H1 (cell line): ENCODE data around the gene CTDP1. TPM values are rescaled to one million over a fixed set of nuclear protein-coding genes. Genes with fewer than 3 reads are reported as not detected.

Experiments used
- CTCF ChIA-PET: fragments of 300-600 bp; sonication (Branson Sonifier 250); formaldehyde crosslinking; loops from one replicate; lab custom pipeline; 2021; ENCODE audit not compliant: partially characterized antibody; lab: Charles Lee
- POLR2A ChIA-PET: fragments of 300-600 bp; sonication (Branson Sonifier 250); formaldehyde crosslinking; loops from one replicate; lab custom pipeline; 2021; ENCODE audit warnings: inconsistent platforms; ENCODE audit not compliant: partially characterized antibody; lab: Charles Lee
- DNase-seq, 2 experiments: peaks; one replicate each; pipeline versions ENCODE4 v3.0.0 to v3.0.0-alpha.2; 2010 to 2022; ENCODE audit warnings: low spot score in 2 of 2, low read depth in 1 of 2, mixed read lengths in 1 of 2
- FAIRE-seq: peaks from 2 replicates; lab custom pipeline; 2011; peaks lifted over from hg19 to GRCh38; lab: Jason Lieb, UNC
- H2AFZ ChIP-seq: 2 replicates; pipeline ENCODE4 v1.8.1; 2012; ENCODE audit warnings: low read length, inconsistent platforms
- H2AK5ac ChIP-seq: 2 replicates; pipeline ENCODE4 v1.6.1; 2013; ENCODE audit warnings: low read depth, low read length
- H2BK120ac ChIP-seq: replicated peaks from 2 replicates; pipeline ENCODE3; 2013; ENCODE audit warnings: low read depth, low read length, inconsistent platforms
- H2BK12ac ChIP-seq: 2 replicates; pipeline ENCODE4 v1.6.1; 2013; ENCODE audit warnings: low read depth, low read length
- H2BK15ac ChIP-seq: 2 replicates; pipeline ENCODE4 v1.6.1; 2013; ENCODE audit warnings: low read length
- H2BK20ac ChIP-seq: 2 replicates; pipeline ENCODE4 v1.6.1; 2013; ENCODE audit warnings: low read length
- H2BK5ac ChIP-seq: 2 replicates; pipeline ENCODE4 v1.6.1; 2013; ENCODE audit warnings: low read depth, low read length
- H3K14ac ChIP-seq: 2 replicates; pipeline ENCODE4 v1.6.1; 2013; ENCODE audit warnings: inconsistent platforms; ENCODE audit not compliant: insufficient read length
- H3K18ac ChIP-seq: 2 replicates; pipeline ENCODE4 v1.6.1; 2013; ENCODE audit warnings: low read length; ENCODE audit errors: extremely low read depth
- H3K23ac ChIP-seq: 2 replicates; pipeline ENCODE4 v1.6.1; 2013; ENCODE audit warnings: inconsistent platforms; ENCODE audit not compliant: insufficient read length
- H3K23me2 ChIP-seq: 2 replicates; pipeline ENCODE4 v1.6.1; 2013; ENCODE audit warnings: low read depth, low read length
- H3K27ac ChIP-seq: 2 replicates; pipeline ENCODE4 v1.6.1; 2011; ENCODE audit warnings: low read depth, low read length, inconsistent platforms
- H3K27me3 ChIP-seq, 4 experiments: replicated peaks in 1 of 4; 1 replicate in 1 of 4; 2 replicates in 3 of 4; pipeline versions ENCODE4 v1.6.1 to v1.8.1; 2011 to 2013; ENCODE audit warnings: low read length in 3 of 4, mild to moderate bottlenecking in 3 of 4, inconsistent platforms in 2 of 4, mixed read lengths in 2 of 4, moderate library complexity in 1 of 4; ENCODE audit not compliant: control insufficient read depth in 3 of 4, insufficient read depth in 3 of 4; ENCODE audit errors: extremely low read depth in 1 of 4
- H3K36me3 ChIP-seq, 4 experiments: 2 replicates each; pipeline versions ENCODE4 v1.6.1 to v1.8.1; 2011 to 2013; ENCODE audit warnings: mild to moderate bottlenecking in 4 of 4, low read length in 3 of 4, moderate library complexity in 2 of 4, control low read depth in 1 of 4, inconsistent platforms in 1 of 4; ENCODE audit not compliant: insufficient read depth in 4 of 4, control insufficient read depth in 2 of 4
- H3K4ac ChIP-seq: replicated peaks from 2 replicates; pipeline ENCODE3; 2013; ENCODE audit warnings: low read length, low read depth, mixed read lengths, inconsistent platforms; ENCODE audit not compliant: insufficient read length
- H3K4me1 ChIP-seq, 4 experiments: replicated peaks in 1 of 4; 1 replicate in 1 of 4; 2 replicates in 3 of 4; pipeline versions ENCODE4 v1.6.1 to v1.8.1; 2011 to 2013; ENCODE audit warnings: low read length in 3 of 4, inconsistent platforms in 2 of 4, mixed read lengths in 1 of 4; ENCODE audit not compliant: insufficient read depth in 4 of 4, control insufficient read depth in 3 of 4
- H3K4me2 ChIP-seq, 2 experiments: 2 replicates each; pipeline versions ENCODE4 v1.6.1 to v1.8.1; 2011 to 2013; ENCODE audit warnings: low read depth in 2 of 2, low read length in 2 of 2, control low read depth in 1 of 2, inconsistent platforms in 1 of 2, mild to moderate bottlenecking in 1 of 2; ENCODE audit not compliant: insufficient read depth in 1 of 2
- H3K4me3 ChIP-seq, 4 experiments: fragments of 200-600, 300-600 bp in 1 of 4; sonication (generic), shearing (Covaris generic), sonication (Bioruptor Twin) in 1 of 4; 2 replicates each; pipeline versions ENCODE4 v1.5.1 to v1.8.1; 2011 to 2016; ENCODE audit warnings: low read length in 4 of 4, low read depth in 3 of 4, control low read depth in 2 of 4, inconsistent platforms in 2 of 4, mild to moderate bottlenecking in 2 of 4, mixed read lengths in 1 of 4, moderate library complexity in 1 of 4; ENCODE audit not compliant: insufficient read depth in 2 of 4; ENCODE audit errors: extremely low read depth in 1 of 4
- H3K56ac ChIP-seq: replicated peaks from 2 replicates; pipeline ENCODE3; 2013; ENCODE audit warnings: low read depth, mild to moderate bottlenecking, mixed read lengths, low read length, inconsistent platforms; ENCODE audit not compliant: insufficient read length
- H3K79me1 ChIP-seq: 2 replicates; pipeline ENCODE4 v1.6.1; 2013; ENCODE audit warnings: low read depth, low read length, control low read depth
- H3K79me2 ChIP-seq, 2 experiments: 2 replicates each; pipeline versions ENCODE4 v1.6.1 to v1.8.1; 2012 to 2013; ENCODE audit warnings: low read length in 2 of 2, mild to moderate bottlenecking in 2 of 2, inconsistent platforms in 1 of 2; ENCODE audit not compliant: insufficient read depth in 2 of 2, control insufficient read depth in 1 of 2
- H3K9ac ChIP-seq, 4 experiments: replicated peaks in 1 of 4; 1 replicate in 1 of 4; 2 replicates in 3 of 4; pipeline versions ENCODE4 v1.6.1 to v1.8.1; 2011 to 2013; ENCODE audit warnings: low read depth in 3 of 4, low read length in 3 of 4, control low read depth in 2 of 4, mild to moderate bottlenecking in 2 of 4, moderate library complexity in 2 of 4, inconsistent platforms in 1 of 4; ENCODE audit errors: extremely low read depth in 1 of 4
- H3K9me3 ChIP-seq, 2 experiments: 2 replicates each; pipeline versions ENCODE4 v1.6.1 to v1.8.1; 2012 to 2013; ENCODE audit warnings: mild to moderate bottlenecking in 2 of 2, moderate library complexity in 2 of 2, control low read depth in 1 of 2, inconsistent platforms in 1 of 2, low read depth in 1 of 2, low read length in 1 of 2, mixed read lengths in 1 of 2; ENCODE audit not compliant: insufficient read depth in 2 of 2
- H4K20me1 ChIP-seq, 2 experiments: replicated peaks in 1 of 2; 2 replicates each; pipeline versions ENCODE3 to v1.8.1; 2011 to 2013; ENCODE audit warnings: inconsistent platforms in 2 of 2, low read length in 2 of 2, mild to moderate bottlenecking in 1 of 2; ENCODE audit not compliant: insufficient read depth in 2 of 2, control insufficient read depth in 1 of 2
- H4K5ac ChIP-seq: 2 replicates; pipeline ENCODE4 v1.6.1; 2013; ENCODE audit warnings: low read length, low read depth, mixed read lengths, inconsistent platforms; ENCODE audit not compliant: insufficient read length
- H4K8ac ChIP-seq: 2 replicates; pipeline ENCODE4 v1.8.0; 2013; ENCODE audit warnings: mild to moderate bottlenecking, moderate library complexity, low read length, inconsistent platforms; ENCODE audit not compliant: insufficient read depth; ENCODE audit errors: extremely low read depth
- H4K91ac ChIP-seq: replicated peaks from 2 replicates; pipeline ENCODE3; 2013; ENCODE audit warnings: low read length, mixed read lengths, inconsistent platforms; ENCODE audit not compliant: insufficient read length
- CBX8 ChIP-seq: fragments of 300-800, 300-1000 bp; sonication (generic); IDR thresholded peaks from 2 replicates; pipeline ENCODE4 v1.7.1; 2016; ENCODE audit warnings: low read depth, low read length, borderline replicate concordance
- CHD1 ChIP-seq: IDR thresholded peaks from 2 replicates; pipeline ENCODE4 v1.6.1; 2012; ENCODE audit warnings: low read depth, low read length, improper control_type of control experiment
- FOSL1 ChIP-seq: IDR thresholded peaks from 2 replicates; pipeline ENCODE4 v1.6.1; 2011; ENCODE audit warnings: mild to moderate bottlenecking, low read depth, low read length, moderate library complexity; ENCODE audit not compliant: insufficient read depth
- MAX ChIP-seq: IDR thresholded peaks from 2 replicates; pipeline ENCODE4 v1.6.1; 2012; ENCODE audit warnings: inconsistent platforms
- NANOG ChIP-seq: IDR thresholded peaks from 2 replicates; pipeline ENCODE4 v1.6.1; 2011; ENCODE audit warnings: low read length, low read depth, mild to moderate bottlenecking, inconsistent platforms; ENCODE audit not compliant: insufficient read depth, poor library complexity, severe bottlenecking
- NRF1 ChIP-seq: IDR thresholded peaks from 2 replicates; pipeline ENCODE4 v1.6.1; 2011; ENCODE audit warnings: mild to moderate bottlenecking, low read depth, low read length, improper control_type of control experiment
- RAD21 ChIP-seq, 2 experiments: IDR thresholded peaks in 1 of 2; conservative IDR thresholded peaks in 1 of 2; 2 replicates each; pipeline ENCODE4 v1.6.1; 2011; ENCODE audit warnings: low read depth in 2 of 2, low read length in 2 of 2, improper control_type of control experiment in 1 of 2, inconsistent platforms in 1 of 2, mild to moderate bottlenecking in 1 of 2, moderate library complexity in 1 of 2
- RXRA ChIP-seq: IDR thresholded peaks from 2 replicates; pipeline ENCODE4 v1.6.1; 2011; ENCODE audit warnings: low read depth, mild to moderate bottlenecking, low read length, moderate library complexity; ENCODE audit not compliant: insufficient read depth
- SIX5 ChIP-seq: IDR thresholded peaks from 2 replicates; pipeline ENCODE4 v1.6.1; 2011; ENCODE audit warnings: mild to moderate bottlenecking, low read depth, low read length
- USF2 ChIP-seq: IDR thresholded peaks from 2 replicates; pipeline ENCODE4 v1.6.1; 2011; ENCODE audit warnings: low read length, improper control_type of control experiment
- YY1 ChIP-seq: IDR thresholded peaks from 2 replicates; pipeline ENCODE4 v1.6.1; 2011; ENCODE audit warnings: low read depth, mild to moderate bottlenecking, low read length
- WGBS, 2 experiments: shearing (Covaris generic) in 1 of 2; methylation state at CpG; one replicate each; pipeline versions ENCODE4 v1.1.6 to v1.1.7; 2013 to 2015; ENCODE audit warnings: low lambda C conversion rate in 2 of 2, mixed read lengths in 2 of 2, inconsistent platforms in 1 of 2, low coverage in 1 of 2, missing lambda C conversion rate in 1 of 2; ENCODE audit not compliant: insufficient replicate concordance in 2 of 2, insufficient coverage in 1 of 2, insufficient read length in 1 of 2; ENCODE audit errors: extremely low coverage in 1 of 2, missing lambda C conversion rate in 1 of 2; 5-methylcytosine and 5-hydroxymethylcytosine counted together
- polyA plus RNA-seq, 7 experiments: library from polyadenylated mRNA; depleted of rRNA in 3 of 7; stranded (reverse) in 5 of 7; unstranded in 2 of 7; fragments of >200 nt in 5 of 7; fragments of 200-250 nt in 2 of 7; gene quantifications; 1 replicate in 5 of 7; 2 replicates in 1 of 7; 4 replicates in 1 of 7; pipeline versions ENCODE4 v1.2.1 to v1.2.3, GENCODE V29; 2011 to 2013; ENCODE audit warnings: missing spikeins in 2 of 7, mixed read lengths in 2 of 7
- total RNA-seq: library from RNA; stranded (reverse); fragmentation: NEBNext Ultra II Directional; extraction: Animal tissue kit (Norgen Biotek cat#: 25700); gene quantifications from 2 replicates; pipeline ENCODE4 v1.2.1, GENCODE V29; 2021

Gene CTDP1
- total and polyA plus RNA-seq, 2 of the 8 experiments (the other 6 are each of a cell fraction or from before 2014, with no cell fraction given): 16.6 to 37.0 TPM

GRCh38 chr18:79803611-79804051, 124.0 kb downstream of the CTDP1 start:
- H2BK5ac ChIP-seq: no peak overlapping the region
- H3K4me1 ChIP-seq: peaks cover 0 to 12% (median 5%) of the 10 kb centered on the region in 4 experiments; a peak in 5 of 7 replicates
- 90% methylated on average over 14 of the region's 14 CpGs; no CpG with 5 or more reads in 1 of the 2 experiments for WGBS, 2 experiments
- no peaks in the 10 kb centered on the region for H3K79me1 ChIP-seq
- H2BK12ac ChIP-seq: no peak overlapping the region
- no peak overlapping the region for H3K18ac ChIP-seq
- H4K5ac ChIP-seq: no peak overlapping the region
- FAIRE-seq (no peak), DNase-seq (no peak)
- no peaks in the 10 kb centered on the region for H3K36me3 ChIP-seq
- TF ChIP-seq CHD1 (no peak), RAD21 (IDR thresholded peaks at IDR 0.05 in 1 of 2, conservative IDR thresholded peaks at IDR 0.05 in 1 of 2; ENCODE audit: low read depth in 2 of 2, low read length in 2 of 2) (no peak), FOSL1 (no peak), NANOG (no peak), SIX5 (no peak), USF2 (no peak), YY1 (no peak), NRF1 (no peak), CBX8 (no peak), RXRA (no peak), MAX (no peak)
- H4K91ac ChIP-seq: no peak overlapping the region
- H3K27me3 ChIP-seq: peaks cover 4 to 23% (median 20%) of the 10 kb centered on the region in 4 experiments
- CTCF ChIA-PET: no interaction called here
- H3K9ac ChIP-seq: no peak overlapping the region
- H3K23ac ChIP-seq: no peak overlapping the region
- no peak overlapping the region for H3K4me2 ChIP-seq
- no peaks in the 10 kb centered on the region for H3K9me3 ChIP-seq
- H3K56ac ChIP-seq: no peak overlapping the region
- peaks cover 0 to 2% of the 10 kb centered on the region in 2 experiments for H4K20me1 ChIP-seq
- no peak overlapping the region for H2BK15ac ChIP-seq
- no peak overlapping the region for H3K27ac ChIP-seq
- H3K14ac ChIP-seq: no peak overlapping the region
- no peak overlapping the region for H2BK20ac ChIP-seq
- peaks cover 2% of the 10 kb centered on the region; the same call in 1 of the 2 replicates for H3K23me2 ChIP-seq
- H3K4ac ChIP-seq: no peak overlapping the region
- no peak overlapping the region for H2AFZ ChIP-seq
- H2BK120ac ChIP-seq: no peak overlapping the region
- no peak overlapping the region for H2AK5ac ChIP-seq
- H3K4me3 ChIP-seq: no peak overlapping the region
- POLR2A ChIA-PET: no interaction called here
- no peak overlapping the region for H4K8ac ChIP-seq
- H3K79me2 ChIP-seq: no peaks in the 10 kb centered on the region
